Osteoblast (primary cell): ENCODE measurements around the gene MTARC1. TPM values are rescaled to one million over a fixed set of nuclear protein-coding genes. Genes with fewer than 3 reads are reported as not detected.

Experiments
- DNase-seq: peaks from one replicate; pipeline ENCODE4 v3.0.0; 2011; ENCODE audit warnings: low spot score, mixed read lengths; ENCODE audit not compliant: insufficient read length; ENCODE audit errors: missing footprints
- H2AFZ ChIP-seq: 2 replicates; pipeline ENCODE4 v1.6.0; 2011; ENCODE audit warnings: mild to moderate bottlenecking, low read length
- H3K27ac ChIP-seq: 2 replicates; pipeline ENCODE4 v1.5.1; 2011; ENCODE audit warnings: mild to moderate bottlenecking, low read depth, low read length, moderate library complexity
- H3K27me3 ChIP-seq: 2 replicates; pipeline ENCODE4 v1.6.0; 2012; ENCODE audit warnings: mild to moderate bottlenecking, control low read depth, inconsistent platforms, low read length, moderate library complexity; ENCODE audit not compliant: insufficient read depth
- H3K36me3 ChIP-seq: 2 replicates; pipeline ENCODE4 v1.5.1; 2011; ENCODE audit warnings: mild to moderate bottlenecking, low read length, control low read depth, moderate library complexity; ENCODE audit not compliant: insufficient read depth
- H3K4me1 ChIP-seq: 2 replicates; pipeline ENCODE4 v1.5.1; 2011; ENCODE audit warnings: mild to moderate bottlenecking, low read length, control low read depth, moderate library complexity; ENCODE audit not compliant: insufficient read depth
- H3K4me2 ChIP-seq: 2 replicates; pipeline ENCODE4 v1.6.0; 2011; ENCODE audit warnings: mild to moderate bottlenecking, low read length; ENCODE audit not compliant: insufficient read depth
- H3K4me3 ChIP-seq: fragments of 200-600 bp; sonication (generic); 3 replicates; pipeline ENCODE4 v1.5.1; 2012; ENCODE audit warnings: mild to moderate bottlenecking, low read length, inconsistent platforms; ENCODE audit not compliant: insufficient read depth
- H3K79me2 ChIP-seq: 2 replicates; pipeline ENCODE4 v1.6.0; 2012; ENCODE audit warnings: mild to moderate bottlenecking, low read length, control low read depth, inconsistent platforms; ENCODE audit not compliant: insufficient read depth
- H3K9me3 ChIP-seq: 2 replicates; pipeline ENCODE4 v1.5.1; 2011; ENCODE audit warnings: low read depth, low read length, control low read depth
- H4K20me1 ChIP-seq: 2 replicates; pipeline ENCODE4 v1.6.0; 2012; ENCODE audit warnings: mild to moderate bottlenecking, low read length, control low read depth; ENCODE audit not compliant: insufficient read depth
- CTCF ChIP-seq: IDR thresholded peaks from 2 replicates; pipeline ENCODE4 v1.5.1; 2011; ENCODE audit warnings: mild to moderate bottlenecking, low read depth, low read length, moderate library complexity; ENCODE audit errors: extremely low read depth
- total RNA-seq: library from RNA; depleted of rRNA; stranded (reverse); fragments of >200 nt; gene quantifications from 2 replicates; pipeline ENCODE4 v1.2.3, GENCODE V29; 2012

MTARC1 gene
- total RNA-seq, 1 donor = 2.9 TPM

DNA sequence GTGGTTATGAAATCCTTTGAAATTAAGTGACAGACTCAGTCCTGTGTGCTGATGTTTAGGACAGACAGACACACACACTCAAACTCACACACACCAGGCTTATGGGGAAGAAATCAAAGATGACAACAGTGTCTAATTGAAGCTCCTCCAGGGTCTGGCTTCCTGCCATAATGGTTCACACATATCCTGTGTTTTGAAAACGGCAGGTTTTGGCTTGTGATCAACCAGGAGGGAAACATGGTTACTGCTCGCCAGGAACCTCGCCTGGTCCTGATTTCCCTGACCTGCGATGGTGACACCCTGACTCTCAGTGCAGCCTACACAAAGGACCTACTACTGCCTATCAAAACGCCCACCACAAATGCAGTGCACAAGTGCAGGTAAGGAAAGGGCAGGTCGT lies 4.6 kb downstream of the MTARC1 start:
- no peak for DNase-seq
- H3K27me3 ChIP-seq = no peaks in the 10 kb centered on the region
- no peaks in the 10 kb centered on the region for H3K36me3 ChIP-seq
- no peaks in the 10 kb centered on the region for H4K20me1 ChIP-seq
- H3K4me2 ChIP-seq = no peak overlapping the region
- TF ChIP-seq CTCF = no peak
- H3K4me1 ChIP-seq = peaks cover 8% of the 10 kb centered on the region
- no peak overlapping the region for H3K27ac ChIP-seq
- H3K4me3 ChIP-seq = no peak overlapping the region
- H2AFZ ChIP-seq = no peak overlapping the region
- H3K9me3 ChIP-seq = no peaks in the 10 kb centered on the region
- no peaks in the 10 kb centered on the region for H3K79me2 ChIP-seq

- no peaks in the 10 kb centered on the region for H3K9me3 ChIP-seq
- no peak for TF ChIP-seq CTCF
- no peaks in the 10 kb centered on the region for H4K20me1 ChIP-seq
- no peaks in the 10 kb centered on the region for H3K79me2 ChIP-seq
- no peaks in the 10 kb centered on the region for H3K27me3 ChIP-seq
- no peak overlapping the region for H3K27ac ChIP-seq
- peaks cover 5% of the 10 kb centered on the region for H3K4me1 ChIP-seq
- no peak overlapping the region for H2AFZ ChIP-seq
- H3K36me3 ChIP-seq = no peaks in the 10 kb centered on the region
- no peak for DNase-seq
- no peak overlapping the region for H3K4me2 ChIP-seq
- no peak overlapping the region for H3K4me3 ChIP-seq
Observed at GRCh38 chr1:220791956-220792355, 5.2 kb downstream of the MTARC1 start.

DNA sequence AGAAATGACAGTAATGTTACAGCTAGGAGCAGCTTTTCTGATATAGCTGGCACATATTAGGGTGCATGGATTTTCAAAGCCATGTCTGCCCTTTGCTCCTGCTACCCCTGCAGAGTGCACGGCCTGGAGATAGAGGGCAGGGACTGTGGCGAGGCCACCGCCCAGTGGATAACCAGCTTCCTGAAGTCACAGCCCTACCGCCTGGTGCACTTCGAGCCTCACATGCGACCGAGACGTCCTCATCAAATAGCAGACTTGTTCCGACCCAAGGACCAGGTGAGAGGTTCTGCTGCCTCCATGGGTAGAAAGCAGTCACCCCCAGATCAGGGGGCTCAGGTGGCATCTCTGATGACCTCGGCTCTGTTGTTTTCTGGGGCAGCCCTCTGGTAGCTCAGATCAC lies 9.8 kb downstream of the MTARC1 start:
- H3K27me3 ChIP-seq = no peaks in the 10 kb centered on the region
- no peak for DNase-seq
- H3K4me2 ChIP-seq = no peak overlapping the region
- H3K4me3 ChIP-seq = no peak overlapping the region
- no peaks in the 10 kb centered on the region for H3K4me1 ChIP-seq
- H2AFZ ChIP-seq = no peak overlapping the region
- no peaks in the 10 kb centered on the region for H3K79me2 ChIP-seq
- H3K9me3 ChIP-seq = no peaks in the 10 kb centered on the region
- no peaks in the 10 kb centered on the region for H4K20me1 ChIP-seq
- TF ChIP-seq CTCF = no peak
- H3K27ac ChIP-seq = no peak overlapping the region
- no peaks in the 10 kb centered on the region for H3K36me3 ChIP-seq

- TF ChIP-seq CTCF = no peak
- H3K36me3 ChIP-seq = no peaks in the 10 kb centered on the region
- no peak for DNase-seq
- no peak overlapping the region for H3K27ac ChIP-seq
- no peaks in the 10 kb centered on the region for H4K20me1 ChIP-seq
- H3K4me3 ChIP-seq = no peak overlapping the region
- H3K79me2 ChIP-seq = no peaks in the 10 kb centered on the region
- H3K9me3 ChIP-seq = no peaks in the 10 kb centered on the region
- no peak overlapping the region for H3K4me2 ChIP-seq
- no peaks in the 10 kb centered on the region for H3K4me1 ChIP-seq
- no peaks in the 10 kb centered on the region for H3K27me3 ChIP-seq
- H2AFZ ChIP-seq = no peak overlapping the region
Observed at GRCh38 chr1:220797044-220797443, 10.3 kb downstream of the MTARC1 start.
